ENCODE results near the gene INO80D.
"Not testable (repeated sequence)": the region's sequence is repeated elsewhere in the genome, so short reads cannot be mapped to it uniquely, and the experiment has no call there.

INO80D gene

DNA sequence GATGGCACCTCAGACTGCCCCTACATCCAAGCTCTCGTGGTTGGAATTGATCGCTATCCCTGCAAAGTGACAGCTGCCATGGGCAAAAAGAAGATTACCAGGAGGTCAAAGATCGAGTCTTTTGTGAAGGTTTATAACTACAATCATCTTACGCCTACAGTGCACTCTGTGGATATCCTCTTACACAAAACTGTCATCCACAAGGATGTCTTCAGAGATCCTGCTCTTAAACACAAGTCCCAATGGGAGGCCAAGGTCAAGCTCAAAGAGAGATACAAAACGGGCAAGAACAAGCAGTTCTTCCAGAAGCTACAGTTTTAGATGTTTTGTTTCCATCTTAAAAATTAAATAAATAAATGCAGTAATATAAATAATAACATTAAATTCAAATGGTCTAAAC, 45.4 kb downstream of the INO80D start:
- TF ChIP-seq, protein P1, sequence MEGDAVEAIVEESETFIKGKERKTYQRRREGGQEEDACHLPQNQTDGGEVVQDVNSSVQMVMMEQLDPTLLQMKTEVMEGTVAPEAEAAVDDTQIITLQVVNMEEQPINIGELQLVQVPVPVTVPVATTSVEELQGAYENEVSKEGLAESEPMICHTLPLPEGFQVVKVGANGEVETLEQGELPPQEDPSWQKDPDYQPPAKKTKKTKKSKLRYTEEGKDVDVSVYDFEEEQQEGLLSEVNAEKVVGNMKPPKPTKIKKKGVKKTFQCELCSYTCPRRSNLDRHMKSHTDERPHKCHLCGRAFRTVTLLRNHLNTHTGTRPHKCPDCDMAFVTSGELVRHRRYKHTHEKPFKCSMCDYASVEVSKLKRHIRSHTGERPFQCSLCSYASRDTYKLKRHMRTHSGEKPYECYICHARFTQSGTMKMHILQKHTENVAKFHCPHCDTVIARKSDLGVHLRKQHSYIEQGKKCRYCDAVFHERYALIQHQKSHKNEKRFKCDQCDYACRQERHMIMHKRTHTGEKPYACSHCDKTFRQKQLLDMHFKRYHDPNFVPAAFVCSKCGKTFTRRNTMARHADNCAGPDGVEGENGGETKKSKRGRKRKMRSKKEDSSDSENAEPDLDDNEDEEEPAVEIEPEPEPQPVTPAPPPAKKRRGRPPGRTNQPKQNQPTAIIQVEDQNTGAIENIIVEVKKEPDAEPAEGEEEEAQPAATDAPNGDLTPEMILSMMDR (conservative IDR thresholded peaks at IDR 0.05) = no peak
- H3K27ac ChIP-seq = no peak overlapping the region

- H3K27ac ChIP-seq = peak overlapping the region; percentile 69
Measured at GRCh38 chr2:206035393-206035792, 50.6 kb downstream of the INO80D start.

DNA sequence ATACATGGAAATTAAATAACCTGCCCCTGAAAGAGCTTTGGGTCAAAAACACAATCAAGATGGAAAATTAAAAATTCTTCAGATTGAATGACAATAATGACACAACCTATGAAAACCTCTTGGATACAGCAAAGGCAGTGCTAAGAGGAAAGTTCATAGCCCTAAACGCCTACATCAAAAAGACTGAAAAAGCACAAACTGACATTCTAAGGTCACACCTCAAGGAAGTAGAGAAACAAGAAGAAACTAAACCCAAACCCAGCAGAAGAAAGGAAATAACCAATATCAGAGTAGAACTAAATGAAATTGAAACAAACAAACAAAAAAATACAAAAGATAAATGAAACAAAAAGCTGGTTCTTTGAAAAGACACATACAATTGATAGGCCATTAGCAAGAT, 52.5 kb downstream of the INO80D start:
- not testable (repeated sequence) for H3K27ac ChIP-seq

GRCh38 chr2:206031950-206032567, 53.9 kb downstream of the INO80D start:
- no peak overlapping the region for H3K27ac ChIP-seq

GRCh38 chr2:206031162-206031784, 54.7 kb downstream of the INO80D start:
- H3K27ac ChIP-seq = no peak overlapping the region
- TF ChIP-seq, protein P1 (conservative IDR thresholded peaks at IDR 0.05) = no peak

More at GRCh38 chr2:206031950-206032567, 53.9 kb downstream of the INO80D start:
- TF ChIP-seq, protein P1 (conservative IDR thresholded peaks at IDR 0.05) = no peak

GRCh38 chr2:206028101-206028500, 57.9 kb downstream of the INO80D start:
- no peak overlapping the region for H3K27ac ChIP-seq
- TF ChIP-seq, protein P1 (conservative IDR thresholded peaks at IDR 0.05) = no peak

DNA sequence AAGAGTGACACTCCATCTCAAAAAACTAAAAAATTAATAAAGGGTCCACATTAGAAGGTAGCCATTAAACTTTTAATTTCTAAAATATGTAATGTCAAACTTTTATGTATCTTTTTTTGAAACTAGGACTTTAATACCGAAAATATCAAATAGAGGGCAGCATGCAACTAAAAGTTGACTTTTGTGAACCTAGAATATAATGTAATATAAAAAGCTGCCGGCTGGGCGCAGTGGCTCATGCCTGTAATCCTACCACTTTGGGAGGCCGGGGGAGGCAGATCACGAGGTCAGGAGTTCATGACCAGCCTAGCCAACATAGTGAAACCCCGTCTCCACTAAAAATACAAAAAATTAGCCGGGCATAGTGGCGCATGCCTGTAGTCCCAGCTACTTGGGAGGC, 62.8 kb downstream of the INO80D start:
- no peak overlapping the region for H3K27ac ChIP-seq
- TF ChIP-seq, protein P1 (conservative IDR thresholded peaks at IDR 0.05) = peak; percentile 35

- TF ChIP-seq, protein P1 (conservative IDR thresholded peaks at IDR 0.05) = no peak
- H3K27ac ChIP-seq = no peak overlapping the region
Measured at GRCh38 chr2:206020171-206020570, 65.8 kb downstream of the INO80D start.

GRCh38 chr2:206015746-206016145, 70.2 kb downstream of the INO80D start:
- not testable (repeated sequence) for H3K27ac ChIP-seq

Data from VCaP (cell line).